Ovary (tissue), 3 donors: ENCODE measurements around the gene BTLA.

Experiments
- EP300 ChIP-seq: sonication (generic); formaldehyde crosslinking; IDR thresholded peaks from one replicate; pipeline ENCODE4 v1.6.1; 2017; ENCODE audit warnings: antibody characterized with exemption
- POLR2A ChIP-seq: fragments of 450-650 bp; IDR thresholded peaks from one replicate; pipeline ENCODE4 v1.6.1; 2017; ENCODE audit warnings: antibody characterized with exemption, mild to moderate bottlenecking, moderate library complexity
- TF ChIP-seq, protein P1 (sequence below), 3 donors: fragments of 450-650 bp in 2 of 3; fragments of 200-600 bp in 1 of 3; IDR thresholded peaks; one replicate each; pipeline versions ENCODE4 v1.5.1 to v1.8.0; 2016 to 2022; ENCODE audit warnings: antibody characterized with exemption in 3 of 3, mild to moderate bottlenecking in 1 of 3
- donor health status: DM: no; HTN: no; CAD: no.

DNA sequence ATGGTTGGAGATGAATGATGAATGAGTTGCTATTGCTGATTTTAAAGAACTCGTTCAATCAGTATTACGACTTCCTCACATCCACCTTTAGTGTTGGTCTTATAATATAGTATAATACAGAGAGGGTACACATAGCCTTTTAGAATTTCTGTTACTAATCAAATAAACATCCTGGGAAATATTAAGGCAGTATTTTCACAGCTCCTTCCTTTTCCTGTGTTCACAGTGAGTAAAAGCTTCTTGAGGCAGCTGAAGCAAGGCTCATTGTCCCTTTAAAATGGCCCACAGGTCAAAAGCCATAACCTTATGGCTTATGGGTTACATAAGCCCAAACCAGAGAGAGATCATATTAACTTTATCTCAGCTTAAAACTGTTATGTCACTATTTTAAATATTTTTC is 1.3 kb upstream of the BTLA start:
- TF ChIP-seq POLR2A (no peak), EP300 (no peak)
- TF ChIP-seq, protein P1, sequence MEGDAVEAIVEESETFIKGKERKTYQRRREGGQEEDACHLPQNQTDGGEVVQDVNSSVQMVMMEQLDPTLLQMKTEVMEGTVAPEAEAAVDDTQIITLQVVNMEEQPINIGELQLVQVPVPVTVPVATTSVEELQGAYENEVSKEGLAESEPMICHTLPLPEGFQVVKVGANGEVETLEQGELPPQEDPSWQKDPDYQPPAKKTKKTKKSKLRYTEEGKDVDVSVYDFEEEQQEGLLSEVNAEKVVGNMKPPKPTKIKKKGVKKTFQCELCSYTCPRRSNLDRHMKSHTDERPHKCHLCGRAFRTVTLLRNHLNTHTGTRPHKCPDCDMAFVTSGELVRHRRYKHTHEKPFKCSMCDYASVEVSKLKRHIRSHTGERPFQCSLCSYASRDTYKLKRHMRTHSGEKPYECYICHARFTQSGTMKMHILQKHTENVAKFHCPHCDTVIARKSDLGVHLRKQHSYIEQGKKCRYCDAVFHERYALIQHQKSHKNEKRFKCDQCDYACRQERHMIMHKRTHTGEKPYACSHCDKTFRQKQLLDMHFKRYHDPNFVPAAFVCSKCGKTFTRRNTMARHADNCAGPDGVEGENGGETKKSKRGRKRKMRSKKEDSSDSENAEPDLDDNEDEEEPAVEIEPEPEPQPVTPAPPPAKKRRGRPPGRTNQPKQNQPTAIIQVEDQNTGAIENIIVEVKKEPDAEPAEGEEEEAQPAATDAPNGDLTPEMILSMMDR (IDR thresholded peaks at IDR 0.05) = no peak
